Measurements from ENCODE around the gene NCAPD2.
"Not testable (repeated sequence)": the region's sequence is repeated elsewhere in the genome, so short reads cannot be mapped to it uniquely, and the experiment has no call there.

The NCAPD2 gene

GRCh38 chr12:6476489-6476888, 17.4 kb upstream of the NCAPD2 start:
- peak; percentile 65 for DNase-seq (ENCODE audit: low read depth)
- Histone ChIP-seq H3K27me3 (replicated peaks; ENCODE audit: control insufficient read depth, insufficient read depth, low read length) (no peaks in the 10 kb centered on the region), H3K9ac (ENCODE audit: low read length) (no peak overlapping the region), H3K4me1 (ENCODE audit: control insufficient read depth, insufficient read depth, low read length) (peaks cover 16% of the 10 kb centered on the region), H3K4me3 (ENCODE audit: low read length) (no peak overlapping the region), H3K9me3 (ENCODE audit: control insufficient read depth, low read length) (no peaks in the 10 kb centered on the region), H3K36me3 (ENCODE audit: control insufficient read depth, insufficient read depth, low read length, severe bottlenecking) (no peaks in the 10 kb centered on the region)

GRCh38 chr12:6477601-6478377, 16.1 kb upstream of the NCAPD2 start:
- H3K9ac ChIP-seq (ENCODE audit: low read length); H3K9me3 ChIP-seq (ENCODE audit: control insufficient read depth, low read length); H3K27me3 ChIP-seq (replicated peaks; ENCODE audit: control insufficient read depth, insufficient read depth, low read length); H3K4me1 ChIP-seq (ENCODE audit: control insufficient read depth, insufficient read depth, low read length); DNase-seq (ENCODE audit: low read depth); H3K36me3 ChIP-seq (ENCODE audit: control insufficient read depth, insufficient read depth, low read length, severe bottlenecking); H3K4me3 ChIP-seq (ENCODE audit: low read length): not testable (repeated sequence)

- no peak for DNase-seq (ENCODE audit: low read depth)
- Histone ChIP-seq H3K4me1 (ENCODE audit: control insufficient read depth, insufficient read depth, low read length) (peaks cover 8% of the 10 kb centered on the region), H3K9me3 (ENCODE audit: control insufficient read depth, low read length) (no peaks in the 10 kb centered on the region), H3K9ac (ENCODE audit: low read length) (no peak overlapping the region), H3K27me3 (replicated peaks; ENCODE audit: control insufficient read depth, insufficient read depth, low read length) (no peaks in the 10 kb centered on the region), H3K36me3 (ENCODE audit: control insufficient read depth, insufficient read depth, low read length, severe bottlenecking) (no peaks in the 10 kb centered on the region), H3K4me3 (ENCODE audit: low read length) (no peak overlapping the region)
Observed at GRCh38 chr12:6478416-6478815, 15.5 kb upstream of the NCAPD2 start.

- no peak for DNase-seq (ENCODE audit: low read depth)
- Histone ChIP-seq H3K27me3 (replicated peaks; ENCODE audit: control insufficient read depth, insufficient read depth, low read length) (no peaks in the 10 kb centered on the region), H3K9ac (ENCODE audit: low read length) (no peak overlapping the region), H3K4me1 (ENCODE audit: control insufficient read depth, insufficient read depth, low read length) (peaks cover 7% of the 10 kb centered on the region), H3K4me3 (ENCODE audit: low read length) (no peak overlapping the region), H3K36me3 (ENCODE audit: control insufficient read depth, insufficient read depth, low read length, severe bottlenecking) (peaks cover 3% of the 10 kb centered on the region), H3K9me3 (ENCODE audit: control insufficient read depth, low read length) (no peaks in the 10 kb centered on the region)
Observed at GRCh38 chr12:6488240-6488639, 5.7 kb upstream of the NCAPD2 start.

- H3K36me3 ChIP-seq (ENCODE audit: control insufficient read depth, insufficient read depth, low read length, severe bottlenecking): peaks cover 3% of the 10 kb centered on the region
- H3K27me3 ChIP-seq (replicated peaks; ENCODE audit: control insufficient read depth, insufficient read depth, low read length): no peaks in the 10 kb centered on the region
- H3K4me3 ChIP-seq (ENCODE audit: low read length): no peak overlapping the region
- H3K9me3 ChIP-seq (ENCODE audit: control insufficient read depth, low read length): no peaks in the 10 kb centered on the region
- peaks cover 9% of the 10 kb centered on the region for H3K4me1 ChIP-seq (ENCODE audit: control insufficient read depth, insufficient read depth, low read length)
- no peak overlapping the region for H3K9ac ChIP-seq (ENCODE audit: low read length)
- DNase-seq (ENCODE audit: low read depth): no peak
Observed at GRCh38 chr12:6489449-6489848, 4.5 kb upstream of the NCAPD2 start.

GRCh38 chr12:6490673-6491072, 3.2 kb upstream of the NCAPD2 start:
- DNase-seq (ENCODE audit: low read depth); H3K27me3 ChIP-seq (replicated peaks; ENCODE audit: control insufficient read depth, insufficient read depth, low read length); H3K36me3 ChIP-seq (ENCODE audit: control insufficient read depth, insufficient read depth, low read length, severe bottlenecking); H3K9me3 ChIP-seq (ENCODE audit: control insufficient read depth, low read length); H3K9ac ChIP-seq (ENCODE audit: low read length); H3K4me3 ChIP-seq (ENCODE audit: low read length): not testable (repeated sequence)
- peaks cover 18% of the 10 kb centered on the region for H3K4me1 ChIP-seq (ENCODE audit: control insufficient read depth, insufficient read depth, low read length)

GRCh38 chr12:6492838-6493496, 935 bp upstream of the NCAPD2 start, which contains the start of gene MRPL51:
Gene MRPL51, minus strand, starts transcription at chr12:6493262. Its CDS starts 126 bp downstream, at chr12:6493136.
- Histone ChIP-seq H3K9me3 (ENCODE audit: control insufficient read depth, low read length) (no peaks in the 10 kb centered on the region), H3K36me3 (ENCODE audit: control insufficient read depth, insufficient read depth, low read length, severe bottlenecking) (peaks cover 11% of the 10 kb centered on the region), H3K9ac (ENCODE audit: low read length) (peak within 1 kb of the TSS; percentile 95), H3K4me1 (ENCODE audit: control insufficient read depth, insufficient read depth, low read length) (peaks cover 18% of the 10 kb centered on the region), H3K4me3 (ENCODE audit: low read length) (peak within 1 kb of the TSS; percentile 94), H3K27me3 (replicated peaks; ENCODE audit: control insufficient read depth, insufficient read depth, low read length) (no peaks in the 10 kb centered on the region)
- peak; percentile 99 for DNase-seq (ENCODE audit: low read depth)

- Histone ChIP-seq H3K9me3 (ENCODE audit: control insufficient read depth, low read length) (no peaks in the 10 kb centered on the region), H3K36me3 (ENCODE audit: control insufficient read depth, insufficient read depth, low read length, severe bottlenecking) (peaks cover 18% of the 10 kb centered on the region), H3K27me3 (replicated peaks; ENCODE audit: control insufficient read depth, insufficient read depth, low read length) (no peaks in the 10 kb centered on the region), H3K4me1 (ENCODE audit: control insufficient read depth, insufficient read depth, low read length) (peaks cover 18% of the 10 kb centered on the region), H3K9ac (ENCODE audit: low read length) (peak overlapping the region; percentile 64), H3K4me3 (ENCODE audit: low read length) (peak overlapping the region; percentile 94)
- DNase-seq (ENCODE audit: low read depth): no peak
Observed at GRCh38 chr12:6494258-6494743, 399 bp downstream of the NCAPD2 start.

- Histone ChIP-seq H3K4me1 (ENCODE audit: control insufficient read depth, insufficient read depth, low read length) (peaks cover 18% of the 10 kb centered on the region), H3K36me3 (ENCODE audit: control insufficient read depth, insufficient read depth, low read length, severe bottlenecking) (peaks cover 19% of the 10 kb centered on the region), H3K9me3 (ENCODE audit: control insufficient read depth, low read length) (no peaks in the 10 kb centered on the region), H3K4me3 (ENCODE audit: low read length) (peak overlapping the region; percentile 94), H3K9ac (ENCODE audit: low read length) (no peak overlapping the region), H3K27me3 (replicated peaks; ENCODE audit: control insufficient read depth, insufficient read depth, low read length) (no peaks in the 10 kb centered on the region)
- peak; percentile 10 for DNase-seq (ENCODE audit: low read depth)
Observed at GRCh38 chr12:6494968-6495367, 1.1 kb downstream of the NCAPD2 start.

- not testable (repeated sequence) for DNase-seq (ENCODE audit: low read depth); H3K4me3 ChIP-seq (ENCODE audit: low read length); H3K9me3 ChIP-seq (ENCODE audit: control insufficient read depth, low read length); H3K27me3 ChIP-seq (replicated peaks; ENCODE audit: control insufficient read depth, insufficient read depth, low read length); H3K9ac ChIP-seq (ENCODE audit: low read length)
- H3K36me3 ChIP-seq (ENCODE audit: control insufficient read depth, insufficient read depth, low read length, severe bottlenecking): peaks cover 19% of the 10 kb centered on the region
- H3K4me1 ChIP-seq (ENCODE audit: control insufficient read depth, insufficient read depth, low read length): peaks cover 15% of the 10 kb centered on the region
Observed at GRCh38 chr12:6497291-6497690, 3.4 kb downstream of the NCAPD2 start.

GRCh38 chr12:6500466-6500865, 6.6 kb downstream of the NCAPD2 start:
- Histone ChIP-seq H3K9ac (ENCODE audit: low read length) (no peak overlapping the region), H3K9me3 (ENCODE audit: control insufficient read depth, low read length) (no peaks in the 10 kb centered on the region), H3K36me3 (ENCODE audit: control insufficient read depth, insufficient read depth, low read length, severe bottlenecking) (peaks cover 22% of the 10 kb centered on the region), H3K4me3 (ENCODE audit: low read length) (no peak overlapping the region), H3K4me1 (ENCODE audit: control insufficient read depth, insufficient read depth, low read length) (no peaks in the 10 kb centered on the region), H3K27me3 (replicated peaks; ENCODE audit: control insufficient read depth, insufficient read depth, low read length) (no peaks in the 10 kb centered on the region)
- DNase-seq (ENCODE audit: low read depth): no peak
